ENCODE data around the gene TMUB2. TPM values are rescaled to one million over a fixed set of nuclear protein-coding genes. Genes with fewer than 3 reads are reported as not detected.
"Not testable (repeated sequence)": the region's sequence is repeated elsewhere in the genome, so short reads cannot be mapped to it uniquely, and the experiment has no call there.

TMUB2 gene
- total RNA-seq, 1 donor from 2014 or later = 18.2 TPM

- peak; percentile 2 for ATAC-seq
These were observed 32.9 kb downstream of the TMUB2 start, which contains the start of gene UBTF for GRCh38 chr17:44219616-44220212. Gene UBTF (minus strand): TSS chr17:44219675. CDS start chr17:44218229, 1,446 bp downstream.

GRCh38 chr17:44220213-44221083 lies 33.7 kb downstream of the TMUB2 start:
- ATAC-seq = peak; percentile 37

GRCh38 chr17:44221084-44221861 lies 34.5 kb downstream of the TMUB2 start:
- peak; percentile 11 for ATAC-seq

- no peak for ATAC-seq
These were observed 35.0 kb downstream of the TMUB2 start for GRCh38 chr17:44221862-44222111.

DNA sequence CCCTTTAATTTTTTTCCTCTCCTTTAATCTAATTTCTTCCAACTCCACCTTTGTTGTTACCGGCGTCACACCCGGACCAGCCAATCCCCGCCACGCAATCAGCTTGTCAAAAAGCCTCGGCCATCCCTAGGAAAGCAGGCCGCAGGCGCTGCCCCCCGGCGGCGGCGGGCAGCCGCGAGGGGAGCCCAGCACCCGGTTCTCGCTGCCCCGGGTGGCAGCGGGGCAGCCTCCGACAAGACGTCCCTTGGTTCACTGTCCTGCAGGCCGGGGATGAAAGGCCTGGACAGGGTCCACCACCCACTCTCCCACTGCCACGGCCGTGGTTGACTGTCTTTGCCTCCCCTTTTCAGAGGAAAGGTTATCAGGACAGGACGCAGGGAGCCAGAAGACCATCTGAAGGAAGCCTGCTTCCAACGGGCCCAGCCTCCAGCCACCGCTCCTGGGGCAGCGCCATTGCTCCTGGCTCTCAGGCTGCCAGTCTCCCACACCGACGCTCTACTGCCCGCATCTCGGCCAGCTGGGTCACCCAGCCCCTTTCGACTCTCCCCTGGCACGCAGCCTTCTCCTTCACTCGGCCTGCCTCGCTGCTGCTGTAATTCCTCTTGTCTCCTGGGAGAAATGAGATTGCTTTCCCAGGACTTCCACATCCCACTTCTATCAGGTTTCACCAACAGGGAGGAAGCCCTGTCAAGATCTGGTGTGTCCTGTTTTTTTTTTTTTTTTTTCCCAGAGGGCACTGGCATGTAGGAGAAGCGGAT lies 35.5 kb downstream of the TMUB2 start:
- ATAC-seq = no peak

GRCh38 chr17:44223541-44224071 lies 36.8 kb downstream of the TMUB2 start:
- no peak for ATAC-seq

DNA sequence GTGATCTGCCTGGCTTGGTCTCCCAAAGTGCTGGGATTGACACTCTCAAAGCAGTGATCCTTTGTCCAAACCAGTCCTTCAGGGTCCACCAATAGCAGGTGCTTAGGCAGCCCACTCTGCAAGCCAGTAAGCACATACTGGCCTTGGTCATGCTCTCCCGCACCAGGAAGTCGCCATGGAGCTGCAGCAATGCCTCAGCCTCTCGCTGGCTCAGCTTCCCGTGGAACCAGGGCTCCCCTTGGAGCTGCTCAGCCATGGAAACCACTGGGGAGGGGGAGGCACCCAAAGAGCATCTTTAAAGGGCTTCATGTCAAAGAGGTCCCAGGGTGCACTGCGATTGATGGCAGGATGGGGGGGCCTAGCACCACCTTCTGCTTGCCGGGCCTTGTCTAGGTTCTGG lies 42.3 kb downstream of the TMUB2 start:
- ATAC-seq = no peak

GRCh38 chr17:44230140-44230539 lies 43.4 kb downstream of the TMUB2 start:
- ATAC-seq = no peak

GRCh38 chr17:44232061-44232460 lies 45.3 kb downstream of the TMUB2 start:
- no peak for ATAC-seq

DNA sequence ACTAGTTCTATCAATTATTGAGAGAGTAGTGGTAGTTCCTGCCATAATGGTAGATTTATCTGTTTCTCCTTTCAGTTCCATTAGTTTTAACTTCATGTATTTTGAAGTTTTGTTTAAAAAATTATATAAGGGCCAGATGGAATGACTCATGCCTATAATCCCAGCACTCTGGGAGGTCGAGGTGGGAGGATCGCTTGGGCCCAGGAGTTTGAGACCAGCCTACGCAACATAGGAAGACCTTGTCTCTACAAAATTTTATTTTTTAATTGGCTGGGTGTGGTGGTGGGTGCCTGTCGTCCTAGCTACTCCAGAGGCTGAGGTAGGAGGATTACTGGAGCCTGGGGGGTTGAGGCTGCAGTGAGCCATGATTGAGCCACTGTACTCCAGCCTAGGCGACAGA lies 46.8 kb downstream of the TMUB2 start:
- no peak for ATAC-seq

DNA sequence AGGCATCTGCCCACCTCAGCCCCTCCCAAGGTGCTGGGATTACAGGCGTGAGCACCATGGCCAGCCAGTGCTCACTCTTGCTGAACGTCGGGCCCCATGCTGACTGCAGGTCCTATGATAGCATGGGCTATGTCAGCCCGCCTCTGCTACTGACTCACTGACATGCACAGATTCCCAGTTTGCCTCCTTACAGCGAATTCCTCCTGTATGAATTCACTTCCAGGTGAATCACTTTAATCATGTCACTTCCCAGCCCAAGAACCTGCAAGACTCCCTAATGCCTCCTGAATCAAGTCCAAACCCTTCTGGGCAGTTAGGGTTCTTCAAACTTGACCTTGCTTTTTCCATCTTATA lies 48.8 kb downstream of the TMUB2 start:
- peak; percentile 88 for ATAC-seq

- ATAC-seq = no peak
These were observed 49.7 kb downstream of the TMUB2 start for GRCh38 chr17:44236444-44236991.

GRCh38 chr17:44237886-44238285 lies 51.1 kb downstream of the TMUB2 start:
- not testable (repeated sequence) for ATAC-seq

- no peak for ATAC-seq
These were observed 54.4 kb downstream of the TMUB2 start for GRCh38 chr17:44241106-44241624.

Other genes starting within 250 kb of the TMUB2 start
- gene PPY, start 244.5 kb upstream of the TMUB2 start, total RNA-seq = not detected
- gene PYY, start 233.0 kb upstream of the TMUB2 start, total RNA-seq = not detected
- gene NAGS, start 182.3 kb upstream of the TMUB2 start, total RNA-seq = 2.4 TPM
- 23.2 TPM for gene TMEM101, start 172.0 kb upstream of the TMUB2 start, total RNA-seq
- 41.8 TPM for gene LSM12, start 120.3 kb upstream of the TMUB2 start, total RNA-seq
- gene G6PC3, start 116.2 kb upstream of the TMUB2 start, total RNA-seq = 24.0 TPM
- gene HDAC5, start 63.3 kb upstream of the TMUB2 start, total RNA-seq = 32.0 TPM
- gene HROB, start 45.0 kb upstream of the TMUB2 start, total RNA-seq = 6.3 TPM
- gene ASB16, start 16.3 kb upstream of the TMUB2 start, total RNA-seq = not detected
- 61.6 TPM for gene ATXN7L3, start 12.9 kb downstream of the TMUB2 start, total RNA-seq
- 60.7 TPM for gene UBTF, start 32.7 kb downstream of the TMUB2 start, total RNA-seq
- gene SLC4A1, start 81.2 kb downstream of the TMUB2 start, total RNA-seq = not detected
- gene RUNDC3A, start 121.6 kb downstream of the TMUB2 start, total RNA-seq = 6.0 TPM
- gene SLC25A39, start 137.9 kb downstream of the TMUB2 start, total RNA-seq = 126 TPM
- 767 TPM for gene GRN, start 158.3 kb downstream of the TMUB2 start, total RNA-seq
- 1.1 TPM for gene FAM171A2, start 176.9 kb downstream of the TMUB2 start, total RNA-seq
- gene ITGA2B, start 202.7 kb downstream of the TMUB2 start, total RNA-seq = 0.68 TPM

All from esophagus mucosa (tissue), 1 donor.